ENCODE data around the gene RBM23. TPM values are rescaled to one million over a fixed set of nuclear protein-coding genes. Genes with fewer than 3 reads are reported as not detected.

RBM23 gene
- total and polyA plus RNA-seq, 9 of the 15 experiments (the other 6 are each of a cell fraction or from before 2014, with no cell fraction given) = 46.0 to 102 (median 58.5) TPM

GRCh38 chr14:22850944-22851764, 67.8 kb downstream of the RBM23 start:
- H3K4me1 ChIP-seq (replicated peaks in 1 of 2; ENCODE audit: control insufficient read depth in 2 of 2, insufficient read depth in 2 of 2, low read length in 2 of 2) = peaks cover 5 to 31% of the 10 kb centered on the region in 2 experiments; a peak in 3 of 5 replicates
- H3K79me2 ChIP-seq (ENCODE audit: control insufficient read depth, insufficient read depth, low read length) = no peaks in the 10 kb centered on the region
- H3K9me3 ChIP-seq (replicated peaks; ENCODE audit: control insufficient read depth, insufficient read depth, low read depth, low read length) = no peaks in the 10 kb centered on the region
- in situ Hi-C loops (cut with MboI) (no loop called here), intact Hi-C loops (cut with micrococcal nuclease) (no loop called here)
- no peaks in the 10 kb centered on the region for H4K20me1 ChIP-seq (replicated peaks; ENCODE audit: control insufficient read depth, insufficient read depth, low read length)
- H3K4me3 ChIP-seq = no peak overlapping the region
- H3K4me2 ChIP-seq (ENCODE audit: insufficient read depth, low read length) = no peak overlapping the region
- no peak for ATAC-seq
- ChIA-PET CTCF (ENCODE audit: low intra/inter-chr PET ratio) (interaction anchor here (0.6 to 4.3 kb wide), 6 partner anchors 9 to 293 kb away, joined by 3 to 68 read pairs (median 24); no protein-coding TSS in a partner anchor), POLR2A (interaction anchor here (0.6 to 1.9 kb wide), 5 partner anchors 12 to 104 kb away, joined by 4 to 9 read pairs (median 4); partner anchors contain the start of gene OXA1L)
- no peak for DNase-seq (ENCODE audit: extremely low read depth in 1 of 4, low spot score in 3 of 4)
- H3K27ac ChIP-seq (ENCODE audit: extremely low read depth, low read depth, low read length) = no peak overlapping the region
- 72% methylated on average over 8 of the region's 9 CpGs for WGBS (ENCODE audit: insufficient coverage, low coverage, missing lambda C conversion rate)
- H3K9ac ChIP-seq (ENCODE audit: insufficient read depth in 1 of 2, low read depth in 2 of 2, low read length in 2 of 2) = 0 out of 4 replicates have a peak overlapping the region, but pooled peaks of 1 of the 2 experiments have one; percentile 43
- no peaks in the 10 kb centered on the region for H3K27me3 ChIP-seq (ENCODE audit: control insufficient read depth in 2 of 2, insufficient read depth in 2 of 2, low read length in 2 of 2)
- no TSS peak for BruUV-seq (replicated peaks)
- H3K9me1 ChIP-seq (ENCODE audit: control insufficient read depth, insufficient read depth, low read length) = no peaks in the 10 kb centered on the region
- H3K36me3 ChIP-seq (ENCODE audit: control insufficient read depth, insufficient read depth, low read length) = no peaks in the 10 kb centered on the region
- FAIRE-seq = no peak
- H2AFZ ChIP-seq (ENCODE audit: low read depth, low read length) = no peak overlapping the region
- TF ChIP-seq SREBF1 (IDR thresholded peaks at IDR 0.05; ENCODE audit: borderline replicate concordance, low read depth, low read length) (no peak), SIN3B (IDR thresholded peaks at IDR 0.05; ENCODE audit: low read depth) (no peak), PRDM10 (IDR thresholded peaks at IDR 0.05; ENCODE audit: partially characterized antibody) (no peak), WHSC1 (IDR thresholded peaks at IDR 0.05; ENCODE audit: low read length) (no peak), NCOR1 (IDR thresholded peaks at IDR 0.05) (no peak), RB1 (IDR thresholded peaks at IDR 0.05; ENCODE audit: low read depth) (no peak), ZNF668 (CRISPR knock-in tag; IDR thresholded peaks at IDR 0.05) (no peak), ZNF75A (CRISPR knock-in tag; IDR thresholded peaks at IDR 0.05) (no peak), BRD4 (IDR thresholded peaks at IDR 0.05) (no peak), U2AF1 (optimal IDR thresholded peaks at IDR 0.05; ENCODE audit: low read depth, low read length) (no peak), HMBOX1 (IDR thresholded peaks at IDR 0.05) (no peak), ATF6 (CRISPR knock-in tag; IDR thresholded peaks at IDR 0.05) (no peak), RFX1 (IDR thresholded peaks at IDR 0.05) (no peak), CREB5 (CRISPR knock-in tag; IDR thresholded peaks at IDR 0.05) (no peak), TRIM24 (IDR thresholded peaks at IDR 0.05) (no peak)

Data from K562 (cell line).